ENCODE data around the gene TNF.
A peak's percentile ranks its signal among the peaks of the same experiment; 100 is the strongest.

DNA sequence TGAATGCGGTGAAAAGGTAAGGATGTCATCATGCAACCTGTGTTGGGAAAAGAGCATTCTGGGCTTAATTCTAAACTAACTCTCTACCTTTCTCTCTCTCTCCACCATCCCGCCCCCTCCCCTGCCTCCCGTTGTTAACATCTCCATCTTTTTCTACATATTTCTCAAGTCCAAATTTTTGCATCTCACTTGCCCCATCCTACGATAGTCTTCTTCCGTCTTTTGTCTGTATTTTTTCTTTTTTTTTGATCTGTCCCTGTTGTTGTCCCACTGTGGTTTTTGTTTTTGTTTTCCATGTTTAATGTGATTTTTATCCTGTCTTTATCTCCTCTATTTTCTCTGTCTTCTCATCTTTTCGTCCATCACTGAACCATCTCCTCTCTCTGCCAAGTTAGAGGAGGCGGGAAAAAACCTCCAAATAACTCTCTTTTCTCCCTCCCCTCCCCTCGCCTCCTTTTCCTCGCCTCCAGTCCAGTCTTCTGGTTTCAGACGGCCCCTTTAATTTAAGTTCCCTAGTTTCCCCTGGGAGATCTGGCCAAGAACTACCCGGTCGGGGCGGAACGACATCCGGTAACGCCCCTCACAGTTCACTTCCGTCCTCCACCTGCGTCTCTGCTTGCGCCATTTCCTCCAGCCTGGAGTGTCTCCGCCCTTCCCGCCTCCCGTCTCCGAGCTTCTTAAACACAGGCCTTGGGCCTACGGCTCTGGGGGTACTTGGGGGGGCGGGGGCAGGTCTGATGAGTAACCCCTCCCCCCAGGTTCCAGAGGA lies 28.2 kb upstream of the TNF start, which contains the start of gene NFKBIL1:
- TF ChIP-seq, protein P1, sequence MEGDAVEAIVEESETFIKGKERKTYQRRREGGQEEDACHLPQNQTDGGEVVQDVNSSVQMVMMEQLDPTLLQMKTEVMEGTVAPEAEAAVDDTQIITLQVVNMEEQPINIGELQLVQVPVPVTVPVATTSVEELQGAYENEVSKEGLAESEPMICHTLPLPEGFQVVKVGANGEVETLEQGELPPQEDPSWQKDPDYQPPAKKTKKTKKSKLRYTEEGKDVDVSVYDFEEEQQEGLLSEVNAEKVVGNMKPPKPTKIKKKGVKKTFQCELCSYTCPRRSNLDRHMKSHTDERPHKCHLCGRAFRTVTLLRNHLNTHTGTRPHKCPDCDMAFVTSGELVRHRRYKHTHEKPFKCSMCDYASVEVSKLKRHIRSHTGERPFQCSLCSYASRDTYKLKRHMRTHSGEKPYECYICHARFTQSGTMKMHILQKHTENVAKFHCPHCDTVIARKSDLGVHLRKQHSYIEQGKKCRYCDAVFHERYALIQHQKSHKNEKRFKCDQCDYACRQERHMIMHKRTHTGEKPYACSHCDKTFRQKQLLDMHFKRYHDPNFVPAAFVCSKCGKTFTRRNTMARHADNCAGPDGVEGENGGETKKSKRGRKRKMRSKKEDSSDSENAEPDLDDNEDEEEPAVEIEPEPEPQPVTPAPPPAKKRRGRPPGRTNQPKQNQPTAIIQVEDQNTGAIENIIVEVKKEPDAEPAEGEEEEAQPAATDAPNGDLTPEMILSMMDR (conservative IDR thresholded peaks at IDR 0.05; ENCODE audit: low read length): peak; percentile 28; the same call in 1 of the 2 replicates
- no peak for TF ChIP-seq EZH2phosphoT487 (IDR thresholded peaks at IDR 0.05; ENCODE audit: borderline replicate concordance, low read depth, low read length)
